ENCODE data around the gene YRDC.

The YRDC gene

GRCh38 chr1:37840711-37841110 is 32.7 kb upstream of the YRDC start:
- H3K4me3 ChIP-seq (ENCODE audit: low read depth, low read length), result no peak overlapping the region
- TF ChIP-seq CTCF (IDR thresholded peaks at IDR 0.05; ENCODE audit: low read depth, low read length), result no peak
- DNase-seq (ENCODE audit: low read depth, low spot score), result no peak
- in situ Hi-C loops (cut with HindIII; ENCODE audit: low sequenced_read_pairs), result no loop called here

- no peak overlapping the region for H3K4me3 ChIP-seq (ENCODE audit: low read depth, low read length)
- DNase-seq (ENCODE audit: low read depth, low spot score), result no peak
- TF ChIP-seq CTCF (IDR thresholded peaks at IDR 0.05; ENCODE audit: low read depth, low read length), result no peak
- in situ Hi-C loops (cut with HindIII; ENCODE audit: low sequenced_read_pairs), result no loop called here
Measured at GRCh38 chr1:37839676-37840075, 31.7 kb upstream of the YRDC start.

- TF ChIP-seq CTCF (IDR thresholded peaks at IDR 0.05; ENCODE audit: low read depth, low read length), result no peak
- no peak for DNase-seq (ENCODE audit: low read depth, low spot score)
Measured at GRCh38 chr1:37836788-37837187, 28.8 kb upstream of the YRDC start.

GRCh38 chr1:37831809-37832208 is 23.8 kb upstream of the YRDC start:
- no peak for TF ChIP-seq CTCF (IDR thresholded peaks at IDR 0.05; ENCODE audit: low read depth, low read length)
- H3K4me3 ChIP-seq (ENCODE audit: low read depth, low read length), result no peak overlapping the region
- in situ Hi-C loops (cut with HindIII; ENCODE audit: low sequenced_read_pairs), result no loop called here
- no peak for DNase-seq (ENCODE audit: low read depth, low spot score)

More at GRCh38 chr1:37836788-37837187, 28.8 kb upstream of the YRDC start:
- H3K4me3 ChIP-seq (ENCODE audit: low read depth, low read length), result no peak overlapping the region
- in situ Hi-C loops (cut with HindIII; ENCODE audit: low sequenced_read_pairs), result no loop called here

- no peak for DNase-seq (ENCODE audit: low read depth, low spot score)
- in situ Hi-C loops (cut with HindIII; ENCODE audit: low sequenced_read_pairs), result no loop called here
- H3K4me3 ChIP-seq (ENCODE audit: low read depth, low read length), result no peak overlapping the region
- no peak for TF ChIP-seq CTCF (IDR thresholded peaks at IDR 0.05; ENCODE audit: low read depth, low read length)
Measured at GRCh38 chr1:37831109-37831508, 23.1 kb upstream of the YRDC start.

- no peak for TF ChIP-seq CTCF (IDR thresholded peaks at IDR 0.05; ENCODE audit: low read depth, low read length)
- in situ Hi-C loops (cut with HindIII; ENCODE audit: low sequenced_read_pairs), result no loop called here
- H3K4me3 ChIP-seq (ENCODE audit: low read depth, low read length), result no peak overlapping the region
- DNase-seq (ENCODE audit: low read depth, low spot score), result no peak
Measured at GRCh38 chr1:37828410-37829074, 20.5 kb upstream of the YRDC start.
